Activated CD4-positive, alpha-beta T cell treated with anti-CD3 and anti-CD28 coated beads, Interleukin-2, amount 50 U/mL, for 24 hours (primary cell): ENCODE measurements around the gene OXLD1.
"Not testable (repeated sequence)": the region's sequence is repeated elsewhere in the genome, so short reads cannot be mapped to it uniquely, and the experiment has no call there.

Experiments
- DNase-seq, 2 donors: peaks; one replicate each; pipeline ENCODE4 v3.0.0-alpha.2; 2020; ENCODE audit warnings: low read depth in 1 of 2, low spot score in 1 of 2

Gene OXLD1

GRCh38 chr17:81683584-81684441 is 17.4 kb upstream of the OXLD1 start, which contains the start of the genes ARL16 and HGS:
Gene ARL16, minus strand, starts transcription at chr17:81683797. Its CDS starts 44 bp downstream, at chr17:81683753.
Gene HGS, plus strand, starts transcription at chr17:81684011. Its CDS starts 56 bp downstream, at chr17:81684067.
- peak; percentile 95 for DNase-seq

- DNase-seq: no peak
Measured at GRCh38 chr17:81683208-81683583, 16.8 kb upstream of the OXLD1 start.

- DNase-seq: no peak
Measured at GRCh38 chr17:81682565-81683207, 16.3 kb upstream of the OXLD1 start.

GRCh38 chr17:81681672-81682071 is 15.3 kb upstream of the OXLD1 start:
- DNase-seq: no peak

GRCh38 chr17:81680150-81680549 is 13.7 kb upstream of the OXLD1 start:
- no peak for DNase-seq

- no peak for DNase-seq
Measured at GRCh38 chr17:81676906-81677305, 10.5 kb upstream of the OXLD1 start.

- DNase-seq: not testable (repeated sequence)
Measured at GRCh38 chr17:81675515-81676221, 9.3 kb upstream of the OXLD1 start.

GRCh38 chr17:81673561-81674258 is 7.3 kb upstream of the OXLD1 start:
- DNase-seq: no peak

GRCh38 chr17:81672954-81673353 is 6.5 kb upstream of the OXLD1 start:
- no peak for DNase-seq

- DNase-seq: no peak
Measured at GRCh38 chr17:81672504-81672903, 6.1 kb upstream of the OXLD1 start.

GRCh38 chr17:81667754-81668153 is 1.3 kb upstream of the OXLD1 start:
- no peak for DNase-seq

- no peak for DNase-seq
Measured at GRCh38 chr17:81666092-81666341, 388 bp downstream of the OXLD1 start.

GRCh38 chr17:81665205-81666091 is 957 bp downstream of the OXLD1 start:
- DNase-seq: peak; percentile 55 to 62

GRCh38 chr17:81664051-81664470 is 2.3 kb downstream of the OXLD1 start:
- no peak for DNase-seq

- DNase-seq: no peak
Measured at GRCh38 chr17:81662002-81662401, 4.4 kb downstream of the OXLD1 start.

GRCh38 chr17:81660441-81660840 is 6.0 kb downstream of the OXLD1 start:
- DNase-seq: no peak

GRCh38 chr17:81659038-81659437 is 7.4 kb downstream of the OXLD1 start:
- DNase-seq: no peak

- no peak for DNase-seq
Measured at GRCh38 chr17:81656835-81657234, 9.6 kb downstream of the OXLD1 start.

GRCh38 chr17:81656118-81656743 is 10.2 kb downstream of the OXLD1 start, which contains the start of gene PDE6G:
Gene PDE6G, minus strand, starts transcription at chr17:81656542. Its CDS starts 3,237 bp downstream, at chr17:81653305.
- DNase-seq: no peak
